Skeletal muscle satellite cell (primary cell): ENCODE results near the gene NEU1.
"Not testable (repeated sequence)": the region's sequence is repeated elsewhere in the genome, so short reads cannot be mapped to it uniquely, and the experiment has no call there.

Experiments
- H3K27me3 ChIP-seq: 2 replicates; pipeline ENCODE4 v1.7.0; 2013; ENCODE audit warnings: low read length; ENCODE audit not compliant: control insufficient read depth, insufficient read depth
- H3K36me3 ChIP-seq: 2 replicates; pipeline ENCODE4 v1.7.0; 2013; ENCODE audit warnings: mild to moderate bottlenecking, control low read depth, low read length; ENCODE audit not compliant: insufficient read depth
- H3K4me1 ChIP-seq: 2 replicates; pipeline ENCODE4 v1.7.0; 2013; ENCODE audit warnings: low read length; ENCODE audit not compliant: control insufficient read depth, insufficient read depth
- H3K4me2 ChIP-seq: 2 replicates; pipeline ENCODE4 v1.7.0; 2013; ENCODE audit warnings: mild to moderate bottlenecking, low read length
- H3K4me3 ChIP-seq: 2 replicates; pipeline ENCODE4 v1.7.0; 2013; ENCODE audit warnings: low read length
- H3K9ac ChIP-seq: 2 replicates; pipeline ENCODE4 v1.7.0; 2013; ENCODE audit warnings: mild to moderate bottlenecking, low read depth, low read length, moderate library complexity
- H3K9me3 ChIP-seq: replicated peaks from 2 replicates; pipeline ENCODE4 v1.7.0; 2013; ENCODE audit warnings: mild to moderate bottlenecking, control low read depth, low read length

Gene NEU1

GRCh38 chr6:31834367-31835250 is 28.0 kb downstream of the NEU1 start:
- Histone ChIP-seq H3K36me3 (peaks cover 37% of the 10 kb centered on the region), H3K4me2 (peak overlapping the region; percentile 95), H3K9ac (peak overlapping the region; percentile 99), H3K9me3 (no peaks in the 10 kb centered on the region), H3K4me3 (peak overlapping the region; percentile 97), H3K27me3 (no peaks in the 10 kb centered on the region), H3K4me1 (peaks cover 34% of the 10 kb centered on the region)

GRCh38 chr6:31831350-31832215 is 31.0 kb downstream of the NEU1 start:
- Histone ChIP-seq H3K9ac (peak overlapping the region; percentile 78), H3K9me3 (no peaks in the 10 kb centered on the region), H3K36me3 (peaks cover 6% of the 10 kb centered on the region), H3K4me1 (peaks cover 25% of the 10 kb centered on the region), H3K4me2 (peak overlapping the region; percentile 79), H3K27me3 (no peaks in the 10 kb centered on the region), H3K4me3 (peak overlapping the region; percentile 71)

GRCh38 chr6:31830886-31831335 is 31.7 kb downstream of the NEU1 start:
- Histone ChIP-seq H3K4me2 (peak overlapping the region; percentile 79), H3K9ac (peak overlapping the region; percentile 78), H3K4me3 (peak overlapping the region; percentile 71), H3K4me1 (peaks cover 23% of the 10 kb centered on the region), H3K36me3 (peaks cover under 1% of the 10 kb centered on the region), H3K27me3 (no peaks in the 10 kb centered on the region), H3K9me3 (no peaks in the 10 kb centered on the region)

GRCh38 chr6:31829633-31830283 is 32.9 kb downstream of the NEU1 start:
- peak overlapping the region; percentile 79 for H3K4me2 ChIP-seq
- H3K4me1 ChIP-seq, result peaks cover 23% of the 10 kb centered on the region
- H3K27me3 ChIP-seq, result no peaks in the 10 kb centered on the region
- peak overlapping the region; percentile 71 for H3K4me3 ChIP-seq
- H3K36me3 ChIP-seq, result no peaks in the 10 kb centered on the region
- H3K9ac ChIP-seq, result peak overlapping the region; percentile 78
- H3K9me3 ChIP-seq, result no peaks in the 10 kb centered on the region

GRCh38 chr6:31827286-31828079 is 35.1 kb downstream of the NEU1 start, which contains the start of gene HSPA1B:
TSS of gene HSPA1B (plus strand) at chr6:31827738. CDS start at chr6:31827951, 213 bp downstream.
- Histone ChIP-seq H3K4me3 (peak within 1 kb of the TSS; percentile 81), H3K9ac (peak within 1 kb of the TSS; percentile 89), H3K36me3 (no peaks in the 10 kb centered on the region), H3K4me1 (peaks cover 25% of the 10 kb centered on the region), H3K9me3 (no peaks in the 10 kb centered on the region), H3K4me2 (peak within 1 kb of the TSS; percentile 90), H3K27me3 (no peaks in the 10 kb centered on the region)

- no peaks in the 10 kb centered on the region for H3K9me3 ChIP-seq
- peak overlapping the region; percentile 81 for H3K4me3 ChIP-seq
- peaks cover 25% of the 10 kb centered on the region for H3K4me1 ChIP-seq
- H3K9ac ChIP-seq, result peak overlapping the region; percentile 89
- no peaks in the 10 kb centered on the region for H3K36me3 ChIP-seq
- H3K4me2 ChIP-seq, result peak overlapping the region; percentile 90
- H3K27me3 ChIP-seq, result no peaks in the 10 kb centered on the region
Observed at GRCh38 chr6:31826793-31827285, 35.8 kb downstream of the NEU1 start.

- Histone ChIP-seq H3K4me3 (no peak overlapping the region), H3K4me2 (no peak overlapping the region), H3K9ac (no peak overlapping the region), H3K4me1 (peaks cover 22% of the 10 kb centered on the region), H3K9me3 (no peaks in the 10 kb centered on the region), H3K36me3 (no peaks in the 10 kb centered on the region), H3K27me3 (no peaks in the 10 kb centered on the region)
Observed at GRCh38 chr6:31825553-31825952, 37.1 kb downstream of the NEU1 start.

- peaks cover 26% of the 10 kb centered on the region for H3K4me1 ChIP-seq
- not testable (repeated sequence) for H3K36me3 ChIP-seq, H3K9ac ChIP-seq, H3K27me3 ChIP-seq, H3K4me3 ChIP-seq, H3K4me2 ChIP-seq, H3K9me3 ChIP-seq
Observed at GRCh38 chr6:31823592-31824196, 38.9 kb downstream of the NEU1 start.

- Histone ChIP-seq H3K27me3 (no peaks in the 10 kb centered on the region), H3K4me1 (peaks cover 39% of the 10 kb centered on the region), H3K4me3 (peak overlapping the region; percentile 79), H3K4me2 (peak overlapping the region; percentile 94), H3K9ac (peak overlapping the region; percentile 92), H3K36me3 (no peaks in the 10 kb centered on the region), H3K9me3 (no peaks in the 10 kb centered on the region)
Observed at GRCh38 chr6:31822036-31822821, 40.4 kb downstream of the NEU1 start.
